ENCODE measurements around the gene DPF3. TPM values are rescaled to one million over a fixed set of nuclear protein-coding genes. Genes with fewer than 3 reads are reported as not detected.

The DPF3 gene
- total and polyA plus RNA-seq, 9 of the 15 experiments (the other 6 are each of a cell fraction or from before 2014, with no cell fraction given): 0.21 to 4.9 (median 1.2) TPM

- intact Hi-C loops (cut with micrococcal nuclease) (no loop called here), in situ Hi-C loops (cut with MboI) (no loop called here)
- Histone ChIP-seq H3K4me1 (replicated peaks in 1 of 2; ENCODE audit: control insufficient read depth in 2 of 2, insufficient read depth in 2 of 2, low read length in 2 of 2) (no peaks in the 10 kb centered on the region), H4K20me1 (replicated peaks; ENCODE audit: control insufficient read depth, insufficient read depth, low read length) (no peaks in the 10 kb centered on the region; the same call in 1 of the 2 replicates), H3K27ac (ENCODE audit: extremely low read depth, low read depth, low read length) (no peak overlapping the region), H3K4me3 (no peak overlapping the region), H3K4me2 (ENCODE audit: insufficient read depth, low read length) (no peak overlapping the region), H3K9me1 (ENCODE audit: control insufficient read depth, insufficient read depth, low read length) (no peaks in the 10 kb centered on the region), H3K79me2 (ENCODE audit: control insufficient read depth, insufficient read depth, low read length) (no peaks in the 10 kb centered on the region), H3K36me3 (ENCODE audit: control insufficient read depth, insufficient read depth, low read length) (no peaks in the 10 kb centered on the region), H2AFZ (ENCODE audit: low read depth, low read length) (no peak overlapping the region), H3K9ac (ENCODE audit: insufficient read depth in 1 of 2, low read depth in 2 of 2, low read length in 2 of 2) (no peak overlapping the region), H3K27me3 (ENCODE audit: control insufficient read depth in 2 of 2, insufficient read depth in 2 of 2, low read length in 2 of 2) (no peaks in the 10 kb centered on the region), H3K9me3 (replicated peaks; ENCODE audit: control insufficient read depth, insufficient read depth, low read depth, low read length) (no peaks in the 10 kb centered on the region)
- BruUV-seq (replicated peaks): no TSS peak
- ATAC-seq (no peak), FAIRE-seq (no peak), DNase-seq (ENCODE audit: extremely low read depth in 1 of 4, low spot score in 3 of 4) (no peak)
- WGBS (ENCODE audit: insufficient coverage, low coverage, missing lambda C conversion rate): 5% methylated on average over 4 of the region's 4 CpGs
- TF ChIP-seq LARP7 (IDR thresholded peaks at IDR 0.05) (no peak), MTA3 (IDR thresholded peaks at IDR 0.05; ENCODE audit: borderline replicate concordance) (no peak), STAG1 (CRISPR knock-in tag; IDR thresholded peaks at IDR 0.05; ENCODE audit: borderline replicate concordance) (no peak), ZNF592 (IDR thresholded peaks at IDR 0.05) (no peak), MXD1 (CRISPR knock-in tag; IDR thresholded peaks at IDR 0.05; ENCODE audit: borderline replicate concordance, poor library complexity, severe bottlenecking) (no peak), RBBP5 (IDR thresholded peaks at IDR 0.05; ENCODE audit: borderline replicate concordance, insufficient read depth, low read length, poor library complexity, severe bottlenecking) (no peak), TAF9B (IDR thresholded peaks at IDR 0.05; ENCODE audit: partially characterized antibody) (no peak)
- POLR2A ChIA-PET: no interaction called here
- CTCF ChIA-PET (ENCODE audit: low intra/inter-chr PET ratio): no interaction called here
These were observed 93.0 kb downstream of the DPF3 start for GRCh38 chr14:72800848-72801370.

All from K562 (cell line).